Ovary (tissue), 9 donors: ENCODE results near the gene TNRC6C. TPM values are rescaled to one million over a fixed set of nuclear protein-coding genes. Genes with fewer than 3 reads are reported as not detected.

Source experiments
- DNase-seq, 5 donors: peaks; one replicate each; pipeline ENCODE4 v3.0.0-alpha.2; 2019 to 2020
- H3K27ac ChIP-seq, 2 donors: fragments of 200-600 bp; one replicate each; pipeline versions ENCODE4 v1.5.1 to v1.8.0; 2019 to 2022
- H3K27me3 ChIP-seq: fragments of 200-600 bp; one replicate; pipeline ENCODE4 v1.8.0; 2022
- H3K36me3 ChIP-seq: fragments of 200-600 bp; sonication (generic); one replicate; pipeline ENCODE4 v1.5.1; 2019
- H3K4me1 ChIP-seq: one replicate; pipeline ENCODE4 v1.8.1; 2013; ENCODE audit warnings: mild to moderate bottlenecking, moderate library complexity; ENCODE audit not compliant: insufficient read depth
- H3K4me3 ChIP-seq: fragments of 200-600 bp; sonication (generic); one replicate; pipeline ENCODE4 v1.5.1; 2017
- H3K9me3 ChIP-seq, 2 donors: fragments of 200-600 bp in 1 of 2; sonication (generic) in 1 of 2; one replicate each; pipeline versions ENCODE4 v1.5.1 to v1.8.1; 2013 to 2019; ENCODE audit warnings: mild to moderate bottlenecking in 1 of 2, moderate library complexity in 1 of 2
- CTCF ChIP-seq, 3 donors: fragments of 450-650 bp in 2 of 3; fragments of 200-600 bp in 1 of 3; IDR thresholded peaks; one replicate each; pipeline versions ENCODE4 v1.5.1 to v1.8.0; 2016 to 2022; ENCODE audit warnings: antibody characterized with exemption in 3 of 3, mild to moderate bottlenecking in 1 of 3
- EP300 ChIP-seq: sonication (generic); formaldehyde crosslinking; IDR thresholded peaks from one replicate; pipeline ENCODE4 v1.6.1; 2017; ENCODE audit warnings: antibody characterized with exemption
- POLR2A ChIP-seq: fragments of 450-650 bp; IDR thresholded peaks from one replicate; pipeline ENCODE4 v1.6.1; 2017; ENCODE audit warnings: antibody characterized with exemption, mild to moderate bottlenecking, moderate library complexity
- WGBS, 3 donors: extraction: QIAGEN DNeasy Blood & Tissue Kit in 1 of 3; methylation state at CpG; one replicate each; pipeline versions ENCODE4 v1.1.5 to v1.1.7; 2013 to 2017; 5-methylcytosine and 5-hydroxymethylcytosine counted together
- intact Hi-C, 4 donors: fragments of 100-400 bp; cut with DNase I; formaldehyde crosslinking; loops; one replicate each; pipeline versions ENCODE4 v1.11.0 to v1.15.1; 2022 to 2023
- polyA plus RNA-seq, 2 donors: library from polyadenylated mRNA; stranded (reverse); fragments of 200-250 nt in 1 of 2; fragments of 350-450 nt in 1 of 2; fragmentation: Illumina TruSeq in 1 of 2; extraction: RNeasy Lipid Tissue Mini Kit (QIAGEN cat#74804) in 1 of 2; gene quantifications; one replicate each; pipeline ENCODE4 v1.2.3, GENCODE V29; 2013 to 2014
- total RNA-seq, 7 donors: library from RNA; depleted of rRNA in 2 of 7; stranded (reverse); fragments of >200 nt in 2 of 7; fragmentation: NEBNext Ultra II Directional in 3 of 7; extraction: Animal tissue kit (Norgen Biotek cat#: 25700) in 3 of 7; gene quantifications; one replicate each; pipeline versions ENCODE4 v1.1.0 to v1.2.4, GENCODE V29; 2016 to 2023
- donor health status: DM: no; HTN: no; CAD: no; lungs with moderate emphysema.
- donor health status: DM: no; HTN: no; CAD: no.
- donor health status: Bipolar disorder and iron deficiency.
- donor health status: DM: yes; HTN: yes; CAD: no.
- donor health status: DM: no; HTN: no; CAD: no.
- donor health status: DM: yes; HTN: yes; CAD: no.

TNRC6C gene
- total and polyA plus RNA-seq, 9 donors = 8.7 to 45.3 (median 32.5) TPM

GRCh38 chr17:78133971-78134898 is 175.7 kb downstream of the TNRC6C start:
- H3K9me3 ChIP-seq = no peaks in the 10 kb centered on the region
- TF ChIP-seq CTCF (IDR thresholded peaks at IDR 0.05) (no peak), EP300 (no peak), POLR2A (no peak)
- H3K4me1 ChIP-seq = no peaks in the 10 kb centered on the region
- H3K27me3 ChIP-seq = no peaks in the 10 kb centered on the region
- no peaks in the 10 kb centered on the region for H3K36me3 ChIP-seq
- peak in 1 of 5 donors; percentile 20 for DNase-seq
- no peak overlapping the region for H3K27ac ChIP-seq
- intact Hi-C loops = no loop called here
- 60 to 61% (median 60%) methylated on average over 39 of the region's 39 CpGs for WGBS, 3 donors
- H3K4me3 ChIP-seq = no peak overlapping the region

GRCh38 chr17:78134899-78135385 is 176.4 kb downstream of the TNRC6C start:
- no peaks in the 10 kb centered on the region for H3K27me3 ChIP-seq
- no peaks in the 10 kb centered on the region for H3K4me1 ChIP-seq
- H3K27ac ChIP-seq = no peak overlapping the region
- TF ChIP-seq POLR2A = no peak
- TF ChIP-seq EP300 = no peak
- TF ChIP-seq CTCF (IDR thresholded peaks at IDR 0.05) = no peak
- intact Hi-C loops = no loop called here
- H3K36me3 ChIP-seq = no peaks in the 10 kb centered on the region
- H3K9me3 ChIP-seq = no peaks in the 10 kb centered on the region
- DNase-seq = no peak
- H3K4me3 ChIP-seq = no peak overlapping the region
- 73 to 80% (median 73%) methylated on average over 9 of the region's 9 CpGs for WGBS, 3 donors

GRCh38 chr17:78135858-78136500 is 177.5 kb downstream of the TNRC6C start:
- no peaks in the 10 kb centered on the region for H3K4me1 ChIP-seq
- H3K4me3 ChIP-seq = no peak overlapping the region
- no peak overlapping the region for H3K27ac ChIP-seq
- WGBS, 3 donors = 87 to 93% (median 92%) methylated on average over 9 of the region's 9 CpGs
- no peaks in the 10 kb centered on the region for H3K36me3 ChIP-seq
- intact Hi-C loops = no loop called here
- TF ChIP-seq EP300 = no peak
- TF ChIP-seq CTCF (IDR thresholded peaks at IDR 0.05) = no peak
- no peak for TF ChIP-seq POLR2A
- DNase-seq = no peak
- no peaks in the 10 kb centered on the region for H3K27me3 ChIP-seq
- no peaks in the 10 kb centered on the region for H3K9me3 ChIP-seq

- H3K36me3 ChIP-seq = no peaks in the 10 kb centered on the region
- no peaks in the 10 kb centered on the region for H3K9me3 ChIP-seq
- no peak overlapping the region for H3K27ac ChIP-seq
- 64 to 75% (median 69%) methylated on average over 25 to 26 of the region's 26 CpGs for WGBS, 3 donors
- TF ChIP-seq CTCF (IDR thresholded peaks at IDR 0.05) (no peak), EP300 (no peak), POLR2A (no peak)
- DNase-seq = peak in 1 of 5 donors; percentile 14
- intact Hi-C loops = no loop called here
- no peaks in the 10 kb centered on the region for H3K4me1 ChIP-seq
- no peak overlapping the region for H3K4me3 ChIP-seq
- no peaks in the 10 kb centered on the region for H3K27me3 ChIP-seq
Observed at GRCh38 chr17:78137392-78138203, 179.1 kb downstream of the TNRC6C start.
